SK-N-DZ (cell line): ENCODE results near the gene CEACAM8.
"Not testable (repeated sequence)": the region's sequence is repeated elsewhere in the genome, so short reads cannot be mapped to it uniquely, and the experiment has no call there.

Experiments
- DNase-seq: peaks from one replicate; pipeline ENCODE4 v3.0.0-alpha.2; 2015; ENCODE audit warnings: low spot score

The CEACAM8 gene

DNA sequence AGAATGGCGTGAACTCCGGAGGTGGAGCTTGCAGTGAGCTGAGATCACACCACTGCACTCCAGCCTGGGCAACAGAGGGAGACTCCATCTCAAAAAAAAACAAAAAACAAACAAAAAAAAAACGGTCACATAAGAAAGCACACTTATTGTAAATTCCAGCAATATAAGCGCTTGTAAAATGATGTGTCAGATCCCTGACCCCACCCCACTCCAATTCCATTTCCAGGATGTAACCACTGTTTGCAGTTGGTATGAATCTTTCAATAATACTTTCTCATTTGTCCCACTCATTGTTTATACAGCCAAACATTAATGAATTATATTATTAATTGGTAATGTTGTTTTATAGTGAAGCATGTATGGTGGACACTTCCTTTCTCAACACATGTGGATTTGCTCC is 50.6 kb downstream of the CEACAM8 start:
- DNase-seq: no peak

GRCh38 chr19:42542791-42543190 is 51.9 kb downstream of the CEACAM8 start:
- no peak for DNase-seq

DNA sequence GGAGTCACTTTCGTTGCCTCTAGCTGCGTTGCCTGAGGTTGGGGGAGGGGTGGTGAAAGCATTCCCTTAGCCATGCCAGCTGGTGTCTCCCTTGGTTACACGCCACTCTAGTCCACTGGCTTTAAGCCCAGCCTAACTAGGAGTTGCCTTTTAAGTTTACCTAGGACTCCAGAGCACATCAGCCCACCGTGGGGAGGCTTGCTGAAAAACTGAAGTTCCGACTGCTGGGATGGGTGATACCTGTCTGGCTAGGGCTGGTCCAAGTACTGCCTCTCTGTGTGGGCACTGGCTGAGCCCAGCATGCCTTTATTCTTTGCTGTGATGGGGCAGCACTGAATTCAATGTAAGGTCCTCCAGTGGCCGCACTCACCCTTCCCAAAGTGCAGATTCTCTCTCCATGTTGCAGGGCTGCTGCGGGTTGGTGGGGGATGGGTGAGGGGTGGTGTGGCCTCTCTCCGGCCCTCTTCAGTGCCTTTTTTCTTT is 54.6 kb downstream of the CEACAM8 start:
- DNase-seq: no peak

- DNase-seq: no peak
Measured at GRCh38 chr19:42538841-42539709, 55.6 kb downstream of the CEACAM8 start.

DNA sequence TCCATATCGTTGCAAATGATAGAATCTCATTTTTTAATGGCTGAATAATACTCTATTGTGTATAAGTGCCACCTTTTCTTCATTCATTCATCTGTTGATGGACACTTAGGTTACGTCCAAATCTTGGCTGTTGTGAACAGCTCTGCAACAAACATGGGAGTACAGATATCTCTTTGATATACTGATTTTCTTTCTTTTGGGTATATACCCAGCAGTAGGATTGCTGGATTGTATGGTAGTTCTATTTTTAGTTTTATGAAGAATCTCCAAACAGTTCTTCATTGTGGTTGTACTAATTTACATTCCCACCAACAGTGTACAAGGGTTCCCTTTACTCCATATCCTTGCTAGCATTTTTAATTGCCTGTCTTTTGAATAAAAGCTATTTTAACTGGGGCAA is 59.4 kb downstream of the CEACAM8 start:
- not testable (repeated sequence) for DNase-seq

- no peak for DNase-seq
Measured at GRCh38 chr19:42534391-42534790, 60.3 kb downstream of the CEACAM8 start.

DNA sequence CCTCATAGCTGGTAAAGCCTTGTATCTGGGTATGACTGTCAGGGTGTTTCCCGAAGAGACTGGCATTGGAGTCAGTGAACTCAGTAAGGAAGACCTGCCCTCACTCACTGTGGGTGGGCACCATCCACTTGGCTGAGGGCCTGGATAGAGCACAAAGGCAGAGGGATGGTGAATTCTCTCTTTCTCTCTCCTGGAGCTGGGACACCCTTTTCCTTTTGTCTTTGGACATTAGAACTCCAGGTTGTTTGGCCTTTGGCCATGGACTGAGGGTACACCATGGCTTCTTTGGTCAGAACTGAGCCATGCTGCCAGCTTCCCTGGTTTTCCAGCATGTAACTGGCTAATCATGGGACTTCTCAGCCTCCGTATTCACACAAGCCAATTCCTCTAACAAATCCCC is 61.8 kb downstream of the CEACAM8 start:
- no peak for DNase-seq

DNA sequence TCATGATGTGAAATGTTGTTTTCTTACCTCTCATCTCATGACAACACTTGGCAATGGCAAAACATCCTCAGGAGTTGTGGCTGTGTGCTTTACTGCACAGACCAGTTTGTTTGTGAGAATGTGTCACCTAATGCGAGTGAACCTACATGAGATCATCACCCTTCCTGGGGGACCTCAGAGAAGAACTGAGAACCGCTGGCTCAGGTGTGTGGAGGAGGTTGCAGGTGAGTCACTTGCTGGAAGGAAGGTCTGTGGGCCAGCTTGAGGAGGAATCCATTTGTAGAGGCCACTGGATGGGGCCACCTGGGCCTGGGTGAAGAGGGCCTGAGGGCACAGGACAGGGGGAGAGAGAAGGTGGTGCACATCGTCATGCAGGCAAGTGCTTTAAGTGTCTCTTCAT is 63.4 kb downstream of the CEACAM8 start:
- DNase-seq: no peak
